Subcutaneous abdominal adipose tissue (tissue), 5 donors: ENCODE results near the gene RCE1.
A peak's percentile ranks its signal among the peaks of the same experiment; 100 is the strongest.

Experiments used
- H3K27ac ChIP-seq: one replicate; pipeline ENCODE4 v1.7.0; 2013; ENCODE audit warnings: low read depth, mild to moderate bottlenecking, inconsistent platforms, low read length, moderate library complexity
- H3K27me3 ChIP-seq, 5 donors: one replicate each; pipeline ENCODE4 v1.7.0; 2013; ENCODE audit warnings: low read length in 5 of 5, inconsistent platforms in 1 of 5; ENCODE audit not compliant: control insufficient read depth in 5 of 5, insufficient read depth in 4 of 5
- H3K36me3 ChIP-seq, 5 donors: one replicate each; pipeline ENCODE4 v1.7.0; 2013; ENCODE audit warnings: low read length in 5 of 5; ENCODE audit not compliant: control insufficient read depth in 5 of 5, insufficient read depth in 5 of 5
- H3K4me1 ChIP-seq, 5 donors: one replicate each; pipeline ENCODE4 v1.7.0; 2013; ENCODE audit warnings: low read length in 5 of 5, mild to moderate bottlenecking in 3 of 5, moderate library complexity in 1 of 5; ENCODE audit not compliant: control insufficient read depth in 5 of 5, insufficient read depth in 5 of 5
- H3K4me3 ChIP-seq, 5 donors: one replicate each; pipeline ENCODE4 v1.7.0; 2013; ENCODE audit warnings: low read length in 5 of 5, low read depth in 1 of 5
- H3K9ac ChIP-seq, 5 donors: one replicate each; pipeline ENCODE4 v1.7.0; 2013; ENCODE audit warnings: low read length in 5 of 5, mild to moderate bottlenecking in 4 of 5, moderate library complexity in 3 of 5
- H3K9me3 ChIP-seq, 5 donors: one replicate each; pipeline ENCODE4 v1.7.0; 2013; ENCODE audit warnings: low read length in 5 of 5; ENCODE audit not compliant: control insufficient read depth in 5 of 5
- donor health status: healthy.
- donor health status: healthy.
- donor health status: healthy.
- donor health status: healthy.
- donor health status: healthy.

The RCE1 gene

GRCh38 chr11:66877588-66878385, 34.5 kb downstream of the RCE1 start:
- H3K27ac ChIP-seq = peak overlapping the region; percentile 82
- no peaks in the 10 kb centered on the region for H3K9me3 ChIP-seq
- peak overlapping the region in 2 of 5 donors; percentile 56 to 59 for H3K9ac ChIP-seq
- H3K4me1 ChIP-seq = peaks cover 4 to 78% (median 68%) of the 10 kb centered on the region in 5 donors
- no peaks in the 10 kb centered on the region for H3K36me3 ChIP-seq
- no peaks in the 10 kb centered on the region for H3K27me3 ChIP-seq
- peak overlapping the region in 2 of 5 donors; percentile 32 to 58 for H3K4me3 ChIP-seq

GRCh38 chr11:66878474-66878873, 35.2 kb downstream of the RCE1 start:
- Histone ChIP-seq H3K9me3 (no peaks in the 10 kb centered on the region), H3K9ac (peak overlapping the region in 3 of 5 donors; percentile 18 to 59 (median 56)), H3K27ac (peak overlapping the region; percentile 82), H3K36me3 (no peaks in the 10 kb centered on the region), H3K27me3 (no peaks in the 10 kb centered on the region), H3K4me3 (peak overlapping the region in 2 of 5 donors; percentile 32 to 58), H3K4me1 (peaks cover 4 to 85% (median 74%) of the 10 kb centered on the region in 5 donors)

- peak overlapping the region in 1 of 5 donors; percentile 25 for H3K4me3 ChIP-seq
- H3K27me3 ChIP-seq = no peaks in the 10 kb centered on the region
- no peaks in the 10 kb centered on the region for H3K36me3 ChIP-seq
- H3K9ac ChIP-seq = peak overlapping the region in 2 of 5 donors; percentile 38 to 59
- H3K27ac ChIP-seq = peak overlapping the region; percentile 82
- H3K9me3 ChIP-seq = no peaks in the 10 kb centered on the region
- peaks cover 4 to 88% (median 74%) of the 10 kb centered on the region in 5 donors for H3K4me1 ChIP-seq
Measured at GRCh38 chr11:66879000-66879399, 35.8 kb downstream of the RCE1 start.

GRCh38 chr11:66879583-66879982, 36.3 kb downstream of the RCE1 start:
- H3K27me3 ChIP-seq = no peaks in the 10 kb centered on the region
- peak overlapping the region in 1 of 5 donors; percentile 25 for H3K4me3 ChIP-seq
- no peaks in the 10 kb centered on the region for H3K36me3 ChIP-seq
- H3K9me3 ChIP-seq = no peaks in the 10 kb centered on the region
- H3K27ac ChIP-seq = peak overlapping the region; percentile 82
- H3K4me1 ChIP-seq = peaks cover 4 to 88% (median 74%) of the 10 kb centered on the region in 5 donors
- H3K9ac ChIP-seq = peak overlapping the region in 1 of 5 donors; percentile 59

- no peaks in the 10 kb centered on the region for H3K27me3 ChIP-seq
- H3K9ac ChIP-seq = no peak overlapping the region
- H3K27ac ChIP-seq = peak overlapping the region; percentile 82
- H3K4me1 ChIP-seq = peaks cover 4 to 86% (median 76%) of the 10 kb centered on the region in 5 donors
- no peak overlapping the region for H3K4me3 ChIP-seq
- H3K36me3 ChIP-seq = no peaks in the 10 kb centered on the region
- H3K9me3 ChIP-seq = no peaks in the 10 kb centered on the region
Measured at GRCh38 chr11:66879999-66880398, 36.8 kb downstream of the RCE1 start.

GRCh38 chr11:66880496-66881450, 37.5 kb downstream of the RCE1 start:
- H3K36me3 ChIP-seq = no peaks in the 10 kb centered on the region
- H3K27me3 ChIP-seq = no peaks in the 10 kb centered on the region
- no peak overlapping the region for H3K4me3 ChIP-seq
- no peak overlapping the region for H3K9ac ChIP-seq
- peak overlapping the region; percentile 82 for H3K27ac ChIP-seq
- peaks cover 4 to 84% (median 70%) of the 10 kb centered on the region in 5 donors for H3K4me1 ChIP-seq
- no peaks in the 10 kb centered on the region for H3K9me3 ChIP-seq

GRCh38 chr11:66881451-66881835, 38.2 kb downstream of the RCE1 start:
- Histone ChIP-seq H3K4me3 (no peak overlapping the region), H3K4me1 (peaks cover 4 to 82% (median 68%) of the 10 kb centered on the region in 5 donors), H3K9ac (no peak overlapping the region)

GRCh38 chr11:66881927-66882452, 38.7 kb downstream of the RCE1 start:
- Histone ChIP-seq H3K4me1 (peaks cover 6 to 82% (median 69%) of the 10 kb centered on the region in 5 donors), H3K9me3 (no peaks in the 10 kb centered on the region), H3K27me3 (no peaks in the 10 kb centered on the region), H3K9ac (peak overlapping the region in 1 of 5 donors; percentile 22), H3K27ac (peak overlapping the region; percentile 50), H3K36me3 (no peaks in the 10 kb centered on the region), H3K4me3 (no peak overlapping the region)

More at GRCh38 chr11:66881451-66881835, 38.2 kb downstream of the RCE1 start:
- H3K36me3 ChIP-seq = no peaks in the 10 kb centered on the region
- H3K9me3 ChIP-seq = no peaks in the 10 kb centered on the region
- no peaks in the 10 kb centered on the region for H3K27me3 ChIP-seq
- peak overlapping the region; percentile 16 for H3K27ac ChIP-seq

- no peaks in the 10 kb centered on the region for H3K36me3 ChIP-seq
- H3K4me1 ChIP-seq = peaks cover 6 to 85% (median 72%) of the 10 kb centered on the region in 5 donors
- H3K4me3 ChIP-seq = no peak overlapping the region
- no peaks in the 10 kb centered on the region for H3K27me3 ChIP-seq
- peak overlapping the region in 1 of 5 donors; percentile 22 for H3K9ac ChIP-seq
- no peaks in the 10 kb centered on the region for H3K9me3 ChIP-seq
- H3K27ac ChIP-seq = peak overlapping the region; percentile 50
Measured at GRCh38 chr11:66882561-66883015, 39.3 kb downstream of the RCE1 start.
